HCT116 (cell line): ENCODE measurements around the gene ATAD2B. TPM values are rescaled to one million over a fixed set of nuclear protein-coding genes. Genes with fewer than 3 reads are reported as not detected.

ENCODE experiments used
- ATAC-seq: fragments of 200-7000 bp; cut with Tn5 transposase; 2 replicates; pipeline ENCODE4 v1.9.1; 2020; ENCODE audit warnings: mild to moderate bottlenecking, moderate library complexity
- BruUV-seq: library from RNA; stranded (reverse); fragments of 400-500 nt; replicated peaks from 2 replicates; lab custom pipeline; 2021; lab: Mats Ljungman, UMichigan
- CTCF ChIA-PET: fragments of 300-600 bp; sonication (Branson Sonifier 250); formaldehyde crosslinking; loops from one replicate; lab custom pipeline; 2021; ENCODE audit warnings: antibody characterized with exemption; lab: Charles Lee
- POLR2A ChIA-PET: fragments of 300-600, 350-600 bp; sonication (Branson Sonifier 250); formaldehyde crosslinking; loops from one replicate; lab custom pipeline; 2021; ENCODE audit warnings: antibody characterized with exemption; lab: Charles Lee
- RAD21 ChIA-PET, 2 experiments: fragments of 300-600 bp; sonication (Branson Sonifier 250); formaldehyde crosslinking; loops; one replicate each; lab custom pipeline; 2023; ENCODE audit warnings: low total read pairs in 2 of 2; ENCODE audit not compliant: uncharacterized antibody in 2 of 2, unreplicated experiment in 2 of 2, low non-redundant PET in 1 of 2; lab: Charles Lee
- DNase-seq: peaks from one replicate; pipeline ENCODE4 v3.0.0-alpha.2; 2010; ENCODE audit warnings: low read depth, low spot score
- H2AFZ ChIP-seq: fragments of 200-600 bp; shearing (Covaris generic), sonication (generic); 2 replicates; pipeline ENCODE4 v1.6.1; 2017; ENCODE audit warnings: low read depth, mixed run types, mixed read lengths, antibody characterized with exemption, low read length; ENCODE audit not compliant: poor library complexity, severe bottlenecking
- H3K27ac ChIP-seq: 2 replicates; pipeline ENCODE4 v1.5.1; 2012; ENCODE audit warnings: low read depth, low read length
- H3K27me3 ChIP-seq: fragments of 200-600 bp; sonication (generic); 2 replicates; pipeline ENCODE4 v1.6.1; 2016; ENCODE audit warnings: mixed run types, low read length, mixed read lengths; ENCODE audit not compliant: insufficient read depth
- H3K36me3 ChIP-seq, 2 experiments: fragments of 200-500 bp in 1 of 2; fragments of 200-600 bp in 1 of 2; sonication (Bioruptor generic) in 1 of 2; sonication (generic) in 1 of 2; 2 replicates each; pipeline versions ENCODE4 v1.5.1 to v1.6.1; 2014 to 2016; ENCODE audit warnings: low read length in 2 of 2, inconsistent platforms in 1 of 2, mixed read lengths in 1 of 2, mixed run types in 1 of 2; ENCODE audit not compliant: insufficient read depth in 2 of 2, control insufficient read depth in 1 of 2
- H3K4me1 ChIP-seq, 2 experiments: fragments of 200-600 bp in 1 of 2; sonication (generic) in 1 of 2; 2 replicates each; pipeline versions ENCODE4 v1.5.1 to v1.6.1; 2012 to 2017; ENCODE audit warnings: low read length in 2 of 2, inconsistent platforms in 1 of 2, mild to moderate bottlenecking in 1 of 2, mixed read lengths in 1 of 2, mixed run types in 1 of 2, moderate library complexity in 1 of 2; ENCODE audit not compliant: insufficient read depth in 2 of 2, control insufficient read depth in 1 of 2
- H3K4me2 ChIP-seq: fragments of 200-600 bp; sonication (generic); 2 replicates; pipeline ENCODE4 v1.6.1; 2017; ENCODE audit warnings: mixed run types, low read length, mixed read lengths
- H3K4me3 ChIP-seq, 2 experiments: fragments of 200-600 bp in 1 of 2; sonication (generic) in 1 of 2; replicated peaks in 1 of 2; 2 replicates each; pipeline ENCODE4 v1.5.1; 2011 to 2016; ENCODE audit warnings: low read length in 2 of 2, control low read depth in 1 of 2, low read depth in 1 of 2, mild to moderate bottlenecking in 1 of 2, mixed read lengths in 1 of 2, mixed run types in 1 of 2
- H3K79me2 ChIP-seq: fragments of 200-600 bp; sonication (generic); 2 replicates; pipeline ENCODE4 v1.6.1; 2017; ENCODE audit warnings: mild to moderate bottlenecking, mixed run types, low read length, moderate library complexity, mixed read lengths; ENCODE audit not compliant: insufficient read depth
- H3K9ac ChIP-seq: fragments of 200-600 bp; sonication (generic); 2 replicates; pipeline ENCODE4 v1.6.1; 2016; ENCODE audit warnings: low read length, mixed read lengths
- H3K9me2 ChIP-seq: fragments of 200-600 bp; sonication (generic), shearing (Covaris generic); 2 replicates; pipeline ENCODE4 v1.6.1; 2017; ENCODE audit warnings: mixed run types, mild to moderate bottlenecking, moderate library complexity; ENCODE audit not compliant: insufficient read depth
- H3K9me3 ChIP-seq, 2 experiments: fragments of 200-500 bp in 1 of 2; fragments of 200-600 bp in 1 of 2; sonication (Bioruptor generic) in 1 of 2; sonication (generic) in 1 of 2; 2 replicates each; pipeline ENCODE4 v1.6.1; 2014 to 2017; ENCODE audit warnings: low read length in 2 of 2, mixed read lengths in 2 of 2, inconsistent platforms in 1 of 2, low read depth in 1 of 2, mild to moderate bottlenecking in 1 of 2, mixed run types in 1 of 2, moderate library complexity in 1 of 2; ENCODE audit not compliant: control insufficient read depth in 1 of 2, insufficient read depth in 1 of 2
- H4K20me1 ChIP-seq: fragments of 200-600 bp; sonication (generic), shearing (Covaris generic); 2 replicates; pipeline ENCODE4 v1.6.1; 2017; ENCODE audit warnings: mixed run types, mild to moderate bottlenecking, moderate library complexity; ENCODE audit not compliant: insufficient read depth
- CBX3 ChIP-seq: IDR thresholded peaks from 2 replicates; pipeline ENCODE4 v1.6.1; 2012; ENCODE audit warnings: low read depth
- CEBPB ChIP-seq: IDR thresholded peaks from 2 replicates; pipeline ENCODE4 v1.6.1; 2012; ENCODE audit warnings: low read depth
- ELF1 ChIP-seq: IDR thresholded peaks from 2 replicates; pipeline ENCODE4 v1.6.1; 2012; ENCODE audit warnings: low read depth, borderline replicate concordance
- EZH2 ChIP-seq: fragments of 200-600 bp; sonication (generic); IDR thresholded peaks from 2 replicates; pipeline ENCODE4 v1.6.1; 2017; ENCODE audit warnings: antibody characterized with exemption, mixed run types
- JUND ChIP-seq: IDR thresholded peaks from 2 replicates; pipeline ENCODE4 v1.6.1; 2012
- POLR2A ChIP-seq: IDR thresholded peaks from 2 replicates; pipeline ENCODE4 v1.7.0; 2011; ENCODE audit warnings: borderline replicate concordance; ENCODE audit not compliant: insufficient read depth, insufficient read length; ENCODE audit errors: extremely low read depth
- POLR2AphosphoS5 ChIP-seq: IDR thresholded peaks from 2 replicates; pipeline ENCODE4 v1.6.1; 2011; ENCODE audit warnings: mild to moderate bottlenecking, low read depth, low read length, moderate library complexity
- SIN3A ChIP-seq: IDR thresholded peaks from 2 replicates; pipeline ENCODE4 v1.6.1; 2012; ENCODE audit warnings: low read depth
- TCF7L2 ChIP-seq: IDR thresholded peaks from 2 replicates; pipeline ENCODE4 v1.7.0; 2011; ENCODE audit warnings: borderline replicate concordance, inconsistent platforms; ENCODE audit not compliant: insufficient read depth, insufficient read length; ENCODE audit errors: extremely low read depth
- YY1 ChIP-seq: IDR thresholded peaks from 2 replicates; pipeline ENCODE4 v1.6.1; 2011; ENCODE audit warnings: low read length, low read depth, moderate library complexity, mild to moderate bottlenecking; ENCODE audit not compliant: insufficient replicate concordance; ENCODE audit errors: extremely low read depth
- ZFX ChIP-seq: fragments of 450-650 bp; IDR thresholded peaks from 2 replicates; pipeline ENCODE4 v1.6.1; 2017
- ZNF274 ChIP-seq: fragments of 200-500 bp; sonication (Bioruptor generic); IDR thresholded peaks from 2 replicates; pipeline ENCODE4 v1.6.1; 2014; ENCODE audit warnings: mild to moderate bottlenecking, low read depth, low read length, inconsistent platforms
- intact Hi-C: fragments of 100-400 bp; cut with micrococcal nuclease; formaldehyde crosslinking; loops from 2 replicates; pipeline ENCODE4 v1.10.0; 2022
- total RNA-seq: library from RNA; stranded (reverse); gene quantifications from one replicate; pipeline ENCODE4 v1.2.1, GENCODE V29; 2021; ENCODE audit not compliant: unreplicated experiment
- TF ChIP-seq, protein P1 (sequence below): IDR thresholded peaks from 2 replicates; pipeline ENCODE4 v1.6.1; 2012; ENCODE audit warnings: low read depth

The ATAD2B gene
- total RNA-seq, 1 experiment from 2014 or later: 9.6 TPM

DNA sequence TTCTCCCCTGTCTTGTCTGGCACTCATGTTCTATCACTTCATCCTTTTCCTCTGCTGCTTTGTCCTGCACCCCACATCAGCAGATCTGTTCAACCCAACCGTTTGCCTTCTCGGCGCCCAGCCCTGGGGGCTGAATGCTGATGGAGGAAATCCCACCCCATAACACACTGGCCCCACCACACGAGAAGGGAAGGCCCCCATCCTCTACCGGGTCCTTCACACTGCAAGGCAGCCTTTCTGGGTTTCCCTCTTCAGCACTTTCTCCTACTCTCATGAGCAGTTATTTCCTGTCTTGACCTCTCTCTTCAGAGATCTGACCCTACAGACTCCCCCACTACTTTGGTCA lies 227.4 kb downstream of the ATAD2B start (continued):
- no peak for TF ChIP-seq POLR2AphosphoS5
- no peak for TF ChIP-seq EZH2
- TF ChIP-seq ZNF274: no peak
- no peak for TF ChIP-seq ELF1
- no peak for TF ChIP-seq POLR2A
- no peak for TF ChIP-seq ZFX
- no peak for TF ChIP-seq SIN3A
- TF ChIP-seq CBX3: no peak
- no peak for TF ChIP-seq YY1
- TF ChIP-seq, protein P1, sequence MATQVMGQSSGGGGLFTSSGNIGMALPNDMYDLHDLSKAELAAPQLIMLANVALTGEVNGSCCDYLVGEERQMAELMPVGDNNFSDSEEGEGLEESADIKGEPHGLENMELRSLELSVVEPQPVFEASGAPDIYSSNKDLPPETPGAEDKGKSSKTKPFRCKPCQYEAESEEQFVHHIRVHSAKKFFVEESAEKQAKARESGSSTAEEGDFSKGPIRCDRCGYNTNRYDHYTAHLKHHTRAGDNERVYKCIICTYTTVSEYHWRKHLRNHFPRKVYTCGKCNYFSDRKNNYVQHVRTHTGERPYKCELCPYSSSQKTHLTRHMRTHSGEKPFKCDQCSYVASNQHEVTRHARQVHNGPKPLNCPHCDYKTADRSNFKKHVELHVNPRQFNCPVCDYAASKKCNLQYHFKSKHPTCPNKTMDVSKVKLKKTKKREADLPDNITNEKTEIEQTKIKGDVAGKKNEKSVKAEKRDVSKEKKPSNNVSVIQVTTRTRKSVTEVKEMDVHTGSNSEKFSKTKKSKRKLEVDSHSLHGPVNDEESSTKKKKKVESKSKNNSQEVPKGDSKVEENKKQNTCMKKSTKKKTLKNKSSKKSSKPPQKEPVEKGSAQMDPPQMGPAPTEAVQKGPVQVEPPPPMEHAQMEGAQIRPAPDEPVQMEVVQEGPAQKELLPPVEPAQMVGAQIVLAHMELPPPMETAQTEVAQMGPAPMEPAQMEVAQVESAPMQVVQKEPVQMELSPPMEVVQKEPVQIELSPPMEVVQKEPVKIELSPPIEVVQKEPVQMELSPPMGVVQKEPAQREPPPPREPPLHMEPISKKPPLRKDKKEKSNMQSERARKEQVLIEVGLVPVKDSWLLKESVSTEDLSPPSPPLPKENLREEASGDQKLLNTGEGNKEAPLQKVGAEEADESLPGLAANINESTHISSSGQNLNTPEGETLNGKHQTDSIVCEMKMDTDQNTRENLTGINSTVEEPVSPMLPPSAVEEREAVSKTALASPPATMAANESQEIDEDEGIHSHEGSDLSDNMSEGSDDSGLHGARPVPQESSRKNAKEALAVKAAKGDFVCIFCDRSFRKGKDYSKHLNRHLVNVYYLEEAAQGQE: no peak

DNA sequence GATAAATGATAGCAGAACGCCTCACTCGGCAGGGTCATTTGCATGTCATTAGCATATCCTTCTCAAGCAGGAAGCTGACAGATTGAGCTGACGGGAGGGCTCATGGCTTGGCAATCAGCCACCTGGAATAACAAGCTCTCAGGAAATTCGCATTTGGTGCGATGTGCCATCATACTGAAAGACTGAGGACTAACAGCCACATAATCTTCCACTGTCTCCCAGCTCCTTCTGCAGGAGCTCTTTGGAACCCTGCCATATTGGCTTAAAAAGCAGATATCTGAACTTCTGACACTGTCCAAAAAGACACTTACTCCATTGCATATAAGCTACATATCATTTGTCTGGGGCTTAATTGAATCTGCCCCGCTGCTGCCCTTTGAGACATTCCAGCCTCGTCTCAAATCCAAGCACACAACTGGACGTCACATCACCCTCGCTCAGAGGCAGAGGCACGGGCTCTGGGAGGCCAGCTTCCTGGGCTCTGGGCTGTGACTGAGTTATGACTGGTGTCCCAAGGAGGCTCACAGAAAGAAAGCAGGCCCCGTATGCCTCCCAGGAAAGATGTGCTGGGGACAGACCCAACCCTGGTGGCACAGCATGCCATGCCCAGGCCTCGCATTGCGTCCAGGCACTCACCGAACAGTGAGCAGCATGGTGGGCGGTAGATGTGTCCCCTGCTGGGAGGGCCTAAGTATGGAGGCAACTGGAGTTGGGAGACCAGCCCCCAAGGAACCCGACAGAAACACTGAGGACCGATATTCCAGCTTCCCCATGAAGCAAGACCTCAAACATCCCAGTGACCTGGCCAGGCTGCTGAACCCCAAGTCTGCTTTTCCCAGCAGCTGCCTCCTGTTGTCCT lies 228.0 kb downstream of the ATAD2B start:
- RAD21 ChIA-PET: no interaction called here
- H3K36me3 ChIP-seq: no peaks in the 10 kb centered on the region
- ATAC-seq (no peak), DNase-seq (no peak)
- H3K27ac ChIP-seq: no peak overlapping the region
- H3K4me3 ChIP-seq: no peak overlapping the region
- H3K9ac ChIP-seq: no peak overlapping the region
- CTCF ChIA-PET: no interaction called here
- H3K4me2 ChIP-seq: no peak overlapping the region
- no peaks in the 10 kb centered on the region for H3K4me1 ChIP-seq
- BruUV-seq: no TSS peak
- H3K79me2 ChIP-seq: no peaks in the 10 kb centered on the region
- H4K20me1 ChIP-seq: no peaks in the 10 kb centered on the region
- POLR2A ChIA-PET: no interaction called here
- no peaks in the 10 kb centered on the region for H3K27me3 ChIP-seq
- intact Hi-C loops: no loop called here
- H3K9me2 ChIP-seq: no peaks in the 10 kb centered on the region
- TF ChIP-seq CBX3 (no peak), JUND (no peak), ZFX (no peak), POLR2A (no peak), YY1 (no peak), CEBPB (no peak), ZNF274 (no peak), SIN3A (no peak), TCF7L2 (no peak)
- no peaks in the 10 kb centered on the region for H3K9me3 ChIP-seq
- H2AFZ ChIP-seq: no peak overlapping the region

Other genes starting within 250 kb of the ATAD2B start
- 14.1 TPM for gene UBXN2A, start 13.3 kb upstream of the ATAD2B start, total RNA-seq
- 0.39 TPM for gene MFSD2B, start 83.0 kb upstream of the ATAD2B start, total RNA-seq
- 19.9 TPM for gene WDCP, start 120.3 kb upstream of the ATAD2B start, total RNA-seq
- gene FKBP1B, start 122.6 kb upstream of the ATAD2B start, total RNA-seq: 11.8 TPM
- gene SF3B6, start 149.2 kb upstream of the ATAD2B start, total RNA-seq: 129 TPM
- 20.1 TPM for gene TP53I3, start 157.7 kb upstream of the ATAD2B start, total RNA-seq
- gene PFN4, start 196.2 kb upstream of the ATAD2B start, total RNA-seq: not detected
- gene FAM228B, start 196.3 kb upstream of the ATAD2B start, total RNA-seq: 5.6 TPM
- gene FAM228A, start 247.9 kb upstream of the ATAD2B start, total RNA-seq: not detected